NCI-H146 treated with DMSO at 0.1 percent for 48 hours (cell line): ENCODE data around the gene ARCN1.

Source experiments
- DNase-seq: peaks from one replicate; lab custom pipeline; 2025; ENCODE audit not compliant: unreplicated experiment; lab: John Stamatoyannopoulos, UW

ARCN1 gene

GRCh38 chr11:118635237-118635591 is 63.0 kb downstream of the ARCN1 start:
- DNase-seq, result no peak

- DNase-seq, result no peak
These were observed 63.4 kb downstream of the ARCN1 start for GRCh38 chr11:118635642-118636041.

GRCh38 chr11:118636569-118637290 is 64.5 kb downstream of the ARCN1 start:
- no peak for DNase-seq

- DNase-seq, result no peak
These were observed 66.5 kb downstream of the ARCN1 start for GRCh38 chr11:118638726-118639125.

GRCh38 chr11:118639899-118640298 is 67.7 kb downstream of the ARCN1 start:
- DNase-seq, result no peak

- DNase-seq, result peak; percentile 8
These were observed 68.3 kb downstream of the ARCN1 start for GRCh38 chr11:118640332-118641154.

- peak; percentile 85 for DNase-seq
These were observed 69.3 kb downstream of the ARCN1 start for GRCh38 chr11:118641397-118642019.

- DNase-seq, result no peak
These were observed 71.2 kb downstream of the ARCN1 start for GRCh38 chr11:118643142-118643994.

- DNase-seq, result no peak
These were observed 71.8 kb downstream of the ARCN1 start for GRCh38 chr11:118643995-118644345.

GRCh38 chr11:118644496-118644895 is 72.3 kb downstream of the ARCN1 start:
- no peak for DNase-seq

- no peak for DNase-seq
These were observed 73.0 kb downstream of the ARCN1 start for GRCh38 chr11:118645066-118645715.

- DNase-seq, result no peak
These were observed 74.2 kb downstream of the ARCN1 start for GRCh38 chr11:118646393-118646792.

- no peak for DNase-seq
These were observed 76.1 kb downstream of the ARCN1 start for GRCh38 chr11:118648291-118648690.

GRCh38 chr11:118649941-118650340 is 77.7 kb downstream of the ARCN1 start:
- no peak for DNase-seq

GRCh38 chr11:118650366-118650765 is 78.2 kb downstream of the ARCN1 start:
- DNase-seq, result no peak

GRCh38 chr11:118651820-118652219 is 79.6 kb downstream of the ARCN1 start:
- no peak for DNase-seq
